Thymus (tissue), 11 donors: ENCODE data around the gene NOX3. TPM values are rescaled to one million over a fixed set of nuclear protein-coding genes. Genes with fewer than 3 reads are reported as not detected.
"Not testable (repeated sequence)": the region's sequence is repeated elsewhere in the genome, so short reads cannot be mapped to it uniquely, and the experiment has no call there.

ENCODE experiments used
- DNase-seq, 9 donors: peaks; one replicate each; pipeline ENCODE4 v3.0.0-alpha.2; 2013; ENCODE audit warnings: low spot score in 9 of 9, low read depth in 6 of 9, missing footprints in 1 of 9
- H3K27ac ChIP-seq, 2 donors: one replicate each; pipeline ENCODE4 v1.5.1; 2013; ENCODE audit warnings: control low read depth in 1 of 2, low read depth in 1 of 2, low read length in 1 of 2, mild to moderate bottlenecking in 1 of 2, moderate library complexity in 1 of 2
- H3K27me3 ChIP-seq, 2 donors: one replicate each; pipeline ENCODE4 v1.5.1; 2013; ENCODE audit warnings: low read length in 1 of 2; ENCODE audit not compliant: control insufficient read depth in 2 of 2, insufficient read depth in 1 of 2
- H3K36me3 ChIP-seq, 2 donors: one replicate each; pipeline ENCODE4 v1.5.1; 2013; ENCODE audit warnings: low read length in 1 of 2, mild to moderate bottlenecking in 1 of 2, moderate library complexity in 1 of 2; ENCODE audit not compliant: control insufficient read depth in 2 of 2, insufficient read depth in 2 of 2
- H3K4me1 ChIP-seq, 2 donors: one replicate each; pipeline ENCODE4 v1.5.1; 2013; ENCODE audit warnings: low read length in 2 of 2; ENCODE audit not compliant: control insufficient read depth in 2 of 2, insufficient read depth in 2 of 2
- H3K4me3 ChIP-seq, 2 donors: one replicate each; pipeline ENCODE4 v1.5.1; 2013; ENCODE audit warnings: low read length in 2 of 2, control low read depth in 1 of 2, mild to moderate bottlenecking in 1 of 2
- H3K9me3 ChIP-seq, 2 donors: one replicate each; pipeline ENCODE4 v1.5.1; 2013; ENCODE audit warnings: low read length in 1 of 2, mild to moderate bottlenecking in 1 of 2; ENCODE audit not compliant: control insufficient read depth in 2 of 2, insufficient read depth in 1 of 2
- whole genome bisulfite sequencing: extraction: QIAGEN DNeasy Blood & Tissue Kit; methylation state at CpG from one replicate; pipeline ENCODE4 v1.1.7; 2013; 5-methylcytosine and 5-hydroxymethylcytosine counted together
- polyA plus RNA-seq: library from polyadenylated mRNA; stranded (reverse); fragments of 200-250 nt; gene quantifications from one replicate; pipeline ENCODE4 v1.2.3, GENCODE V29; 2013
- total RNA-seq: library from RNA; stranded (reverse); fragments of 120-200 nt; gene quantifications from one replicate; pipeline ENCODE4 v1.2.4, GENCODE V29; 2013
- donor health status: healthy.

The NOX3 gene
- total and polyA plus RNA-seq, 2 donors: not detected

GRCh38 chr6:155473741-155474140, 18.1 kb upstream of the NOX3 start:
- Histone ChIP-seq H3K36me3 (no peaks in the 10 kb centered on the region), H3K4me1 (no peaks in the 10 kb centered on the region), H3K27me3 (no peaks in the 10 kb centered on the region), H3K4me3 (no peak overlapping the region), H3K27ac (no peak overlapping the region), H3K9me3 (peaks cover 0 to 6% of the 10 kb centered on the region in 2 donors)
- no peak for DNase-seq
- WGBS: 98% methylated on average over 8 of the region's 8 CpGs

GRCh38 chr6:155472886-155473285, 17.2 kb upstream of the NOX3 start:
- peaks cover 0 to 10% of the 10 kb centered on the region in 2 donors for H3K9me3 ChIP-seq
- WGBS: 88% methylated on average over 1 of the region's 1 CpG
- H3K4me3 ChIP-seq: no peak overlapping the region
- H3K27ac ChIP-seq: no peak overlapping the region
- no peaks in the 10 kb centered on the region for H3K36me3 ChIP-seq
- no peaks in the 10 kb centered on the region for H3K4me1 ChIP-seq
- no peaks in the 10 kb centered on the region for H3K27me3 ChIP-seq
- no peak for DNase-seq

GRCh38 chr6:155470979-155471616, 15.5 kb upstream of the NOX3 start:
- DNase-seq, H3K4me3 ChIP-seq, H3K27ac ChIP-seq, H3K4me1 ChIP-seq, H3K27me3 ChIP-seq, H3K36me3 ChIP-seq: not testable (repeated sequence)
- WGBS: 95% methylated on average over 5 of the region's 5 CpGs
- peaks cover 0 to 12% of the 10 kb centered on the region in 2 donors for H3K9me3 ChIP-seq

GRCh38 chr6:155468543-155468942, 12.9 kb upstream of the NOX3 start:
- H3K4me1 ChIP-seq, H3K4me3 ChIP-seq, H3K27ac ChIP-seq, H3K27me3 ChIP-seq, H3K36me3 ChIP-seq, DNase-seq: not testable (repeated sequence)
- peaks cover 0 to 12% of the 10 kb centered on the region in 2 donors for H3K9me3 ChIP-seq
- 97% methylated on average over 3 of the region's 3 CpGs for WGBS

DNA sequence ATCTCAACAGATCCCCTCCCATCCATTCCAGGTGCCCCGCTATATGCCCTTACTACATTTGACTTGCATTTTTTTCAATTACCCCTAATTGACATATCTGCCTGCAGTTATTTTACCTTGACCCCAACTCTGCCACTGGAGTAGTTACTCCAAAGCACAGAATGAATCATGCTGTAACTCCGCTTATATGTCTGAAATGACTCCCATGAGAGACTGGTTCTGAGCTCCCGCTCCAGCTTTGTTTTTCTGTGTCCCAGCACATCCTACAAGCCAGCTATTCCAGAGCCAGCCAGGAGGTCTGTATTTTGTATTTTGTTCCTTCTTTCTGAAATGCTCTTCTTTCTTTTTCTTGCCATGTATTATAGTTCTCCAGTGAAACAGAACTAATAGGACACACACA, 10.9 kb upstream of the NOX3 start:
- DNase-seq: no peak
- Histone ChIP-seq H3K4me1 (no peaks in the 10 kb centered on the region), H3K9me3 (peaks cover 0 to 12% of the 10 kb centered on the region in 2 donors), H3K27ac (no peak overlapping the region), H3K36me3 (no peaks in the 10 kb centered on the region), H3K27me3 (no peaks in the 10 kb centered on the region), H3K4me3 (no peak overlapping the region)
- whole genome bisulfite sequencing: 95% methylated on average over 3 of the region's 3 CpGs

DNA sequence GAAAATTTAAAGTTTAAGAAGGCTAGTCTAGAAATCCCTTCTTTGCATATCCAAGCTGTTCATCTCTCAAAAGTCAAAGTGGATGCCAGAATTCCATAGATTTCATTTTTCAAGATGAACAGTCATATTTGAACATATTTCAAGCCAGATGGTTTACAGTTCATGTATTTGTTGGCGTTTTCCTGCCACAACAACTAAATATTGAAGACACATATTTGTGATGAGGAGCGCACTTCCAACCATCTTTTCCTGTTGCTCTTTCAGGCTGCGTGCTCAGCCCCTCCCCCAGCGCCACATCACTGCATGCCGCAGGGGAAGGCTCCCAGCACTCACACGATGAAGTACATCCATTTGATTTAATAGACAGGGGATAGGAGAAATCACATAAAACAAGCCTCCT, 5.9 kb upstream of the NOX3 start:
- WGBS: 91% methylated on average over 6 of the region's 6 CpGs
- Histone ChIP-seq H3K27ac (no peak overlapping the region), H3K27me3 (no peaks in the 10 kb centered on the region), H3K4me1 (no peaks in the 10 kb centered on the region), H3K36me3 (no peaks in the 10 kb centered on the region), H3K4me3 (no peak overlapping the region), H3K9me3 (no peaks in the 10 kb centered on the region)
- DNase-seq: no peak

GRCh38 chr6:155454471-155454870, 1.2 kb downstream of the NOX3 start:
- H3K9me3 ChIP-seq: no peaks in the 10 kb centered on the region
- no peak for DNase-seq
- H3K4me3 ChIP-seq: no peak overlapping the region
- H3K4me1 ChIP-seq: no peaks in the 10 kb centered on the region
- WGBS: 49% methylated on average over 4 of the region's 4 CpGs
- H3K27me3 ChIP-seq: no peaks in the 10 kb centered on the region
- H3K36me3 ChIP-seq: no peaks in the 10 kb centered on the region
- H3K27ac ChIP-seq: no peak overlapping the region

- no peak for DNase-seq
- Histone ChIP-seq H3K4me3 (no peak overlapping the region), H3K36me3 (no peaks in the 10 kb centered on the region), H3K4me1 (no peaks in the 10 kb centered on the region), H3K27ac (no peak overlapping the region), H3K9me3 (no peaks in the 10 kb centered on the region), H3K27me3 (no peaks in the 10 kb centered on the region)
- 96% methylated on average over 1 of the region's 1 CpG for WGBS
These were observed 1.6 kb downstream of the NOX3 start for GRCh38 chr6:155454008-155454407.

DNA sequence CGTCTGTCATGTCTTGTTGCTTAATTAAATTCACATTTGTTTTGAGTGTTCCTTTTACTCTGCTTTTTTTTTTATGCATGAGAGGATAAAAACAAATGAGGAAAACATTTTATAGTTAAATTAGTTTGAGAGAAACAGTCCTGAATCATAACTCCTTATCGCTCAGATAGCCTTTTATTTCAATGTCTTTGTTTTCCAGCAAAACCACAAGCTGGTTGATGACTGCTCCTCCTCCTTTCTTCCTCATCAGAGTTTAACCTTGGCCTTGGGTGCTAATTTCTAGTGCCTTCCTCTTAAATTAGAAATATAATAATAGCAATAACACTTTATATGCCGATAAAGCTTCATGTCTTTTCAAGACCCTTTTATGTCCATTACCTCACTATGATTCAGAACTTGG, 3.1 kb downstream of the NOX3 start:
- Histone ChIP-seq H3K4me3 (no peak overlapping the region), H3K27ac (no peak overlapping the region), H3K4me1 (no peaks in the 10 kb centered on the region), H3K9me3 (no peaks in the 10 kb centered on the region), H3K36me3 (no peaks in the 10 kb centered on the region), H3K27me3 (no peaks in the 10 kb centered on the region)
- no peak for DNase-seq
- 96% methylated on average over 3 of the region's 3 CpGs for WGBS
